DMS153 treated with DMSO at 0.1 percent for 48 hours (cell line): ENCODE measurements around the gene NOSTRIN.
"Not testable (repeated sequence)": the region's sequence is repeated elsewhere in the genome, so short reads cannot be mapped to it uniquely, and the experiment has no call there.

Experiments
- DNase-seq: peaks from one replicate; lab custom pipeline; 2025; ENCODE audit not compliant: unreplicated experiment; lab: John Stamatoyannopoulos, UW

Gene NOSTRIN

GRCh38 chr2:168789776-168790175, 12.7 kb upstream of the NOSTRIN start:
- DNase-seq: no peak

- no peak for DNase-seq
These were observed 12.1 kb upstream of the NOSTRIN start for GRCh38 chr2:168790226-168790902.

- not testable (repeated sequence) for DNase-seq
These were observed 11.3 kb upstream of the NOSTRIN start for GRCh38 chr2:168791140-168791539.

- DNase-seq: no peak
These were observed 8.8 kb upstream of the NOSTRIN start for GRCh38 chr2:168793596-168793995.

- no peak for DNase-seq
These were observed 7.5 kb upstream of the NOSTRIN start for GRCh38 chr2:168794968-168795367.

- no peak for DNase-seq
These were observed 6.3 kb upstream of the NOSTRIN start for GRCh38 chr2:168796090-168796577.

- DNase-seq: no peak
These were observed 5.7 kb upstream of the NOSTRIN start for GRCh38 chr2:168796583-168797285.

- DNase-seq: no peak
These were observed 5.2 kb upstream of the NOSTRIN start for GRCh38 chr2:168797286-168797655.

- no peak for DNase-seq
These were observed 4.2 kb upstream of the NOSTRIN start for GRCh38 chr2:168798076-168798887.

- DNase-seq: no peak
These were observed 3.5 kb upstream of the NOSTRIN start for GRCh38 chr2:168798888-168799410.

GRCh38 chr2:168801471-168801870, 966 bp upstream of the NOSTRIN start:
- no peak for DNase-seq

GRCh38 chr2:168802859-168803725, 655 bp downstream of the NOSTRIN start:
- DNase-seq: no peak

- no peak for DNase-seq
These were observed 1.8 kb downstream of the NOSTRIN start for GRCh38 chr2:168804214-168804613.

- DNase-seq: no peak
These were observed 3.2 kb downstream of the NOSTRIN start for GRCh38 chr2:168805615-168806014.

GRCh38 chr2:168809537-168809936, 7.1 kb downstream of the NOSTRIN start:
- no peak for DNase-seq

- no peak for DNase-seq
These were observed 7.8 kb downstream of the NOSTRIN start for GRCh38 chr2:168810235-168810634.

- no peak for DNase-seq
These were observed 9.3 kb downstream of the NOSTRIN start for GRCh38 chr2:168811696-168812095.

GRCh38 chr2:168814046-168814445, 11.6 kb downstream of the NOSTRIN start:
- DNase-seq: no peak

GRCh38 chr2:168814939-168815907, 12.8 kb downstream of the NOSTRIN start:
- DNase-seq: no peak
